ENCODE measurements around the gene UGDH.
"Not testable (repeated sequence)": the region's sequence is repeated elsewhere in the genome, so short reads cannot be mapped to it uniquely, and the experiment has no call there.

The UGDH gene

GRCh38 chr4:39528061-39528465 lies 824 bp upstream of the UGDH start:
- DNase-seq, result no peak

- peak; percentile 61 for DNase-seq
Measured at GRCh38 chr4:39526765-39527295, 409 bp downstream of the UGDH start.

- DNase-seq, result no peak
Measured at GRCh38 chr4:39525822-39526690, 1.2 kb downstream of the UGDH start.

GRCh38 chr4:39524161-39524957 lies 2.9 kb downstream of the UGDH start:
- DNase-seq, result no peak

GRCh38 chr4:39522068-39522467 lies 5.2 kb downstream of the UGDH start:
- no peak for DNase-seq

GRCh38 chr4:39521253-39521919 lies 5.9 kb downstream of the UGDH start:
- no peak for DNase-seq

GRCh38 chr4:39518484-39518883 lies 8.8 kb downstream of the UGDH start:
- no peak for DNase-seq

GRCh38 chr4:39516407-39516966 lies 10.8 kb downstream of the UGDH start:
- no peak for DNase-seq

- not testable (repeated sequence) for DNase-seq
Measured at GRCh38 chr4:39515669-39516401, 11.4 kb downstream of the UGDH start.

GRCh38 chr4:39514888-39515401 lies 12.3 kb downstream of the UGDH start:
- no peak for DNase-seq

GRCh38 chr4:39514266-39514665 lies 13.0 kb downstream of the UGDH start:
- not testable (repeated sequence) for DNase-seq

- no peak for DNase-seq
Measured at GRCh38 chr4:39510348-39510929, 16.8 kb downstream of the UGDH start.

GRCh38 chr4:39505581-39505980 lies 21.7 kb downstream of the UGDH start:
- no peak for DNase-seq

GRCh38 chr4:39504538-39504937 lies 22.7 kb downstream of the UGDH start:
- DNase-seq, result no peak

GRCh38 chr4:39502664-39503035 lies 24.6 kb downstream of the UGDH start:
- not testable (repeated sequence) for DNase-seq

- DNase-seq, result no peak
Measured at GRCh38 chr4:39502019-39502663, 25.1 kb downstream of the UGDH start.

GRCh38 chr4:39498727-39499020 lies 28.6 kb downstream of the UGDH start:
- DNase-seq, result no peak

GRCh38 chr4:39497909-39498726 lies 29.1 kb downstream of the UGDH start:
- no peak for DNase-seq

GRCh38 chr4:39495446-39496213 lies 31.6 kb downstream of the UGDH start:
- no peak for DNase-seq
